ENCODE data around the gene TAMALIN.

- TF ChIP-seq, protein P1, sequence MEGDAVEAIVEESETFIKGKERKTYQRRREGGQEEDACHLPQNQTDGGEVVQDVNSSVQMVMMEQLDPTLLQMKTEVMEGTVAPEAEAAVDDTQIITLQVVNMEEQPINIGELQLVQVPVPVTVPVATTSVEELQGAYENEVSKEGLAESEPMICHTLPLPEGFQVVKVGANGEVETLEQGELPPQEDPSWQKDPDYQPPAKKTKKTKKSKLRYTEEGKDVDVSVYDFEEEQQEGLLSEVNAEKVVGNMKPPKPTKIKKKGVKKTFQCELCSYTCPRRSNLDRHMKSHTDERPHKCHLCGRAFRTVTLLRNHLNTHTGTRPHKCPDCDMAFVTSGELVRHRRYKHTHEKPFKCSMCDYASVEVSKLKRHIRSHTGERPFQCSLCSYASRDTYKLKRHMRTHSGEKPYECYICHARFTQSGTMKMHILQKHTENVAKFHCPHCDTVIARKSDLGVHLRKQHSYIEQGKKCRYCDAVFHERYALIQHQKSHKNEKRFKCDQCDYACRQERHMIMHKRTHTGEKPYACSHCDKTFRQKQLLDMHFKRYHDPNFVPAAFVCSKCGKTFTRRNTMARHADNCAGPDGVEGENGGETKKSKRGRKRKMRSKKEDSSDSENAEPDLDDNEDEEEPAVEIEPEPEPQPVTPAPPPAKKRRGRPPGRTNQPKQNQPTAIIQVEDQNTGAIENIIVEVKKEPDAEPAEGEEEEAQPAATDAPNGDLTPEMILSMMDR (conservative IDR thresholded peaks at IDR 0.05 in 1 of 2, IDR thresholded peaks at IDR 0.05 in 1 of 2; ENCODE audit: extremely low read depth in 1 of 2, insufficient read depth in 1 of 2, low read depth in 1 of 2, low read length in 2 of 2), result no peak
- TF ChIP-seq EZH2 (IDR thresholded peaks at IDR 0.05; ENCODE audit: borderline replicate concordance, low read length), result no peak
Observed at GRCh38 chr12:52013626-52014310, 7.0 kb downstream of the TAMALIN start.
